Peyer's patch (tissue), 4 donors: ENCODE results near the gene MAGI2.

Experiments used
- POLR2A ChIP-seq, 2 donors: fragments of 450-650 bp; IDR thresholded peaks; one replicate each; pipeline ENCODE4 v1.5.1; 2017; ENCODE audit warnings: antibody characterized with exemption in 2 of 2, mild to moderate bottlenecking in 2 of 2, moderate library complexity in 2 of 2
- TF ChIP-seq, protein P1 (sequence below), 6 experiments: fragments of 450-650 bp in 4 of 6; fragments of 200-600 bp in 2 of 6; sonication (generic) in 1 of 6; IDR thresholded peaks; one replicate each; pipeline ENCODE4 v1.5.1; 2017 to 2019; ENCODE audit warnings: antibody characterized with exemption in 6 of 6, mild to moderate bottlenecking in 3 of 6, moderate library complexity in 1 of 6

- no peak for TF ChIP-seq POLR2A (IDR thresholded peaks at IDR 0.05)
- TF ChIP-seq, protein P1, sequence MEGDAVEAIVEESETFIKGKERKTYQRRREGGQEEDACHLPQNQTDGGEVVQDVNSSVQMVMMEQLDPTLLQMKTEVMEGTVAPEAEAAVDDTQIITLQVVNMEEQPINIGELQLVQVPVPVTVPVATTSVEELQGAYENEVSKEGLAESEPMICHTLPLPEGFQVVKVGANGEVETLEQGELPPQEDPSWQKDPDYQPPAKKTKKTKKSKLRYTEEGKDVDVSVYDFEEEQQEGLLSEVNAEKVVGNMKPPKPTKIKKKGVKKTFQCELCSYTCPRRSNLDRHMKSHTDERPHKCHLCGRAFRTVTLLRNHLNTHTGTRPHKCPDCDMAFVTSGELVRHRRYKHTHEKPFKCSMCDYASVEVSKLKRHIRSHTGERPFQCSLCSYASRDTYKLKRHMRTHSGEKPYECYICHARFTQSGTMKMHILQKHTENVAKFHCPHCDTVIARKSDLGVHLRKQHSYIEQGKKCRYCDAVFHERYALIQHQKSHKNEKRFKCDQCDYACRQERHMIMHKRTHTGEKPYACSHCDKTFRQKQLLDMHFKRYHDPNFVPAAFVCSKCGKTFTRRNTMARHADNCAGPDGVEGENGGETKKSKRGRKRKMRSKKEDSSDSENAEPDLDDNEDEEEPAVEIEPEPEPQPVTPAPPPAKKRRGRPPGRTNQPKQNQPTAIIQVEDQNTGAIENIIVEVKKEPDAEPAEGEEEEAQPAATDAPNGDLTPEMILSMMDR (IDR thresholded peaks at IDR 0.05) = no peak
These were observed 1146.8 kb downstream of the MAGI2 start for GRCh38 chr7:78306634-78307033.
